ENCODE measurements around the gene ZNF550.
A peak's percentile ranks its signal among the peaks of the same experiment; 100 is the strongest.
"Not testable (repeated sequence)": the region's sequence is repeated elsewhere in the genome, so short reads cannot be mapped to it uniquely, and the experiment has no call there.

ZNF550 gene

DNA sequence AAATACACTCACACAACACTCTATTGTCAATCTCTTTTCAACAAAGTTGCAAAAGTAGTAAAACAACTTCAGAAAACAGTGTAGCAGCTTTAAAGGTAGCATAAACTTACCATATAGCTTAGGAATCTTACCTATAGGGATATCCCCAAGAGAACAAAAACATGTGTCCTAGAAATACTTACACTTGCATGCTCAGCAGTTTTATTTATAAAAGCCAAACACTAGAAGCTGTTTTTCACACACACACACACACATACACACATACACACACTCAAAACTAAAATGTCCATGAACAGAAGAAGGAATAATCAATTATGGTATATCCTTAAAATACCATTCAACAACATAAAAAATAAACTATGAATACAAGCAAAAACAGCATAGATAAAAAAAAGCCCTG is 48.2 kb downstream of the ZNF550 start:
- no peaks in the 10 kb centered on the region for H3K79me1 ChIP-seq (ENCODE audit: low read length)
- H4K12ac ChIP-seq (ENCODE audit: low read depth, low read length), result no peak overlapping the region
- no peaks in the 10 kb centered on the region for H3K27me3 ChIP-seq (ENCODE audit: insufficient read depth, low read length)
- no peak overlapping the region for H2BK12ac ChIP-seq (ENCODE audit: low read length)
- no peaks in the 10 kb centered on the region for H3K4me1 ChIP-seq (ENCODE audit: control insufficient read depth in 1 of 2, insufficient read depth in 2 of 2, low read length in 2 of 2)
- H3K23ac ChIP-seq (ENCODE audit: low read length), result no peak overlapping the region
- H2BK120ac ChIP-seq (ENCODE audit: insufficient read depth, low read length, poor library complexity), result no peak overlapping the region
- H2AK5ac ChIP-seq (ENCODE audit: low read length), result no peak overlapping the region
- no peaks in the 10 kb centered on the region for H3K79me2 ChIP-seq (ENCODE audit: control insufficient read depth, insufficient read depth, low read length, poor library complexity)
- H3K14ac ChIP-seq (ENCODE audit: low read length), result no peak overlapping the region
- H3K9me3 ChIP-seq (ENCODE audit: insufficient read depth, low read depth, low read length), result peaks cover 12% of the 10 kb centered on the region
- no peak overlapping the region for H3K4me3 ChIP-seq (ENCODE audit: low read depth, low read length)
- H3K9ac ChIP-seq (ENCODE audit: low read length), result no peak overlapping the region
- no peak overlapping the region for H2AFZ ChIP-seq (ENCODE audit: insufficient read depth, low read length, poor library complexity)
- no peak overlapping the region for H3K27ac ChIP-seq (ENCODE audit: low read depth, low read length)
- no peak overlapping the region for H2BK5ac ChIP-seq (ENCODE audit: low read depth, low read length, poor library complexity)
- DNase-seq, result no peak
- no peak overlapping the region for H3K18ac ChIP-seq (ENCODE audit: low read length)
- peaks cover 7 to 19% of the 10 kb centered on the region in 2 experiments for H3K36me3 ChIP-seq (ENCODE audit: control insufficient read depth in 1 of 2, insufficient read depth in 2 of 2, low read length in 2 of 2)
- no peak overlapping the region for H4K91ac ChIP-seq (ENCODE audit: low read depth, low read length)
- no peak overlapping the region for H4K8ac ChIP-seq (ENCODE audit: low read depth, low read length)
- H3K4me2 ChIP-seq (ENCODE audit: low read length), result no peak overlapping the region
- H3K4ac ChIP-seq (ENCODE audit: low read depth, low read length), result no peak overlapping the region

DNA sequence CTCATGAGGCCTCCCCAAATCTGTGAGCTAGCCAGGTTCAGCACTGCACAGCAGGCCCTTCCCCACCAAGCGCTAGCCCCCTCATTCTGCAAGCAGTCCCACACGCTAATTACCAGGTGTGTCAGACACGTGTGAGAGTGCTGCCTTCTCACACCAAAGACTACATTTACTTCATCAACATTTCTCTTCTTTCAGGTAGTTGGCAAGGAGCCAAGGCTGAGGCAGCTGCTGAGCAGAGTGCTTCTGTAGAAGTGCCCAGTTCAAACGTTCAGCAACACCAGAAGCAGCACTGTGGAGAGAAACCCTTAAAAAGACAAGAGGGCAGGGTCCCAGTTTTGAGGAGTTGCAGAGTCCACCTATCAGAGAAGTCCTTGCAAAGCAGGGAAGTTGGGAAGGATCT is 53.5 kb downstream of the ZNF550 start:
- Histone ChIP-seq H2AFZ (ENCODE audit: insufficient read depth, low read length, poor library complexity) (no peak overlapping the region), H3K79me2 (ENCODE audit: control insufficient read depth, insufficient read depth, low read length, poor library complexity) (no peaks in the 10 kb centered on the region), H3K36me3 (ENCODE audit: control insufficient read depth in 1 of 2, insufficient read depth in 2 of 2, low read length in 2 of 2) (peaks cover 24 to 40% of the 10 kb centered on the region in 2 experiments), H2AK5ac (ENCODE audit: low read length) (no peak overlapping the region), H2BK12ac (ENCODE audit: low read length) (no peak overlapping the region), H3K9me3 (ENCODE audit: insufficient read depth, low read depth, low read length) (peaks cover 6% of the 10 kb centered on the region), H3K9ac (ENCODE audit: low read length) (no peak overlapping the region), H3K79me1 (ENCODE audit: low read length) (no peaks in the 10 kb centered on the region), H3K27me3 (ENCODE audit: insufficient read depth, low read length) (no peaks in the 10 kb centered on the region), H3K18ac (ENCODE audit: low read length) (no peak overlapping the region), H3K23ac (ENCODE audit: low read length) (no peak overlapping the region), H3K4ac (ENCODE audit: low read depth, low read length) (no peak overlapping the region), H4K12ac (ENCODE audit: low read depth, low read length) (no peak overlapping the region), H3K4me2 (ENCODE audit: low read length) (no peak overlapping the region), H2BK120ac (ENCODE audit: insufficient read depth, low read length, poor library complexity) (no peak overlapping the region), H4K91ac (ENCODE audit: low read depth, low read length) (no peak overlapping the region), H3K4me3 (ENCODE audit: low read depth, low read length) (peak overlapping the region; percentile 14), H2BK5ac (ENCODE audit: low read depth, low read length, poor library complexity) (no peak overlapping the region), H3K27ac (ENCODE audit: low read depth, low read length) (no peak overlapping the region), H3K14ac (ENCODE audit: low read length) (no peak overlapping the region), H3K4me1 (ENCODE audit: control insufficient read depth in 1 of 2, insufficient read depth in 2 of 2, low read length in 2 of 2) (no peaks in the 10 kb centered on the region), H4K8ac (ENCODE audit: low read depth, low read length) (no peak overlapping the region)
- no CpG with 5 or more reads among the region's 4 CpGs for WGBS (ENCODE audit: extremely low coverage, insufficient coverage, insufficient read length)
- no peak for DNase-seq

GRCh38 chr19:57500400-57500799 is 59.3 kb downstream of the ZNF550 start:
- not testable (repeated sequence) for H2BK5ac ChIP-seq (ENCODE audit: low read depth, low read length, poor library complexity); H4K91ac ChIP-seq (ENCODE audit: low read depth, low read length); H3K23ac ChIP-seq (ENCODE audit: low read length); H3K27ac ChIP-seq (ENCODE audit: low read depth, low read length); H3K9me3 ChIP-seq (ENCODE audit: insufficient read depth, low read depth, low read length); H3K27me3 ChIP-seq (ENCODE audit: insufficient read depth, low read length); H3K14ac ChIP-seq (ENCODE audit: low read length); H3K4me3 ChIP-seq (ENCODE audit: low read depth, low read length); H3K9ac ChIP-seq (ENCODE audit: low read length); H3K79me1 ChIP-seq (ENCODE audit: low read length); H2BK12ac ChIP-seq (ENCODE audit: low read length); H2AFZ ChIP-seq (ENCODE audit: insufficient read depth, low read length, poor library complexity); H2BK120ac ChIP-seq (ENCODE audit: insufficient read depth, low read length, poor library complexity); H3K4ac ChIP-seq (ENCODE audit: low read depth, low read length); H4K12ac ChIP-seq (ENCODE audit: low read depth, low read length); H2AK5ac ChIP-seq (ENCODE audit: low read length); H4K8ac ChIP-seq (ENCODE audit: low read depth, low read length); DNase-seq; H3K79me2 ChIP-seq (ENCODE audit: control insufficient read depth, insufficient read depth, low read length, poor library complexity); H3K4me1 ChIP-seq (ENCODE audit: control insufficient read depth in 1 of 2, insufficient read depth in 2 of 2, low read length in 2 of 2); H3K18ac ChIP-seq (ENCODE audit: low read length)
- Histone ChIP-seq H3K36me3 (ENCODE audit: control insufficient read depth in 1 of 2, insufficient read depth in 2 of 2, low read length in 2 of 2) (peaks cover 10 to 17% of the 10 kb centered on the region in 2 experiments), H3K4me2 (ENCODE audit: low read length) (peak overlapping the region; percentile 48)
- no CpG with 5 or more reads among the region's 4 CpGs for whole genome bisulfite sequencing (ENCODE audit: extremely low coverage, insufficient coverage, insufficient read length)

- Histone ChIP-seq H2BK5ac (ENCODE audit: low read depth, low read length, poor library complexity) (peak within 1 kb of the TSS; percentile 81), H3K27ac (ENCODE audit: low read depth, low read length) (peak within 1 kb of the TSS; percentile 52), H4K91ac (ENCODE audit: low read depth, low read length) (peak within 1 kb of the TSS; percentile 67), H2AFZ (ENCODE audit: insufficient read depth, low read length, poor library complexity) (peak within 1 kb of the TSS; percentile 96), H3K18ac (ENCODE audit: low read length) (peak within 1 kb of the TSS; percentile 99), H2BK120ac (ENCODE audit: insufficient read depth, low read length, poor library complexity) (peak within 1 kb of the TSS; percentile 97), H4K12ac (ENCODE audit: low read depth, low read length) (peak within 1 kb of the TSS; percentile 94), H3K4ac (ENCODE audit: low read depth, low read length) (peak within 1 kb of the TSS; percentile 92), H3K9ac (ENCODE audit: low read length) (peak within 1 kb of the TSS; percentile 95), H3K14ac (ENCODE audit: low read length) (peak within 1 kb of the TSS; percentile 99), H3K4me2 (ENCODE audit: low read length) (peak within 1 kb of the TSS; percentile 67), H4K8ac (ENCODE audit: low read depth, low read length) (peak within 1 kb of the TSS; percentile 99), H3K36me3 (ENCODE audit: control insufficient read depth in 1 of 2, insufficient read depth in 2 of 2, low read length in 2 of 2) (peaks cover 7 to 11% of the 10 kb centered on the region in 2 experiments), H3K4me3 (ENCODE audit: low read depth, low read length) (peak within 1 kb of the TSS; percentile 96)
- H3K23ac ChIP-seq (ENCODE audit: low read length); H3K79me1 ChIP-seq (ENCODE audit: low read length); H3K9me3 ChIP-seq (ENCODE audit: insufficient read depth, low read depth, low read length); H3K79me2 ChIP-seq (ENCODE audit: control insufficient read depth, insufficient read depth, low read length, poor library complexity); H3K4me1 ChIP-seq (ENCODE audit: control insufficient read depth in 1 of 2, insufficient read depth in 2 of 2, low read length in 2 of 2); H3K27me3 ChIP-seq (ENCODE audit: insufficient read depth, low read length); H2AK5ac ChIP-seq (ENCODE audit: low read length); H2BK12ac ChIP-seq (ENCODE audit: low read length): not testable (repeated sequence)
- peak; percentile 95 to 96 for DNase-seq
- WGBS (ENCODE audit: extremely low coverage, insufficient coverage, insufficient read length), result 100% methylated on average over 2 of the region's 69 CpGs
Measured at GRCh38 chr19:57499680-57500395, 59.8 kb downstream of the ZNF550 start, which contains the start of gene ZNF773. Gene ZNF773, plus strand, starts transcription at chr19:57499938. Its CDS starts 143 bp downstream, at chr19:57500081.

All from trophoblast cell (in vitro differentiated cells and primary cell).